ENCODE measurements around the gene AP1S1. TPM values are rescaled to one million over a fixed set of nuclear protein-coding genes. Genes with fewer than 3 reads are reported as not detected.
A peak's percentile ranks its signal among the peaks of the same experiment; 100 is the strongest.

The AP1S1 gene
- total RNA-seq, 2 experiments from 2014 or later, result 3.0 to 3.9 TPM

DNA sequence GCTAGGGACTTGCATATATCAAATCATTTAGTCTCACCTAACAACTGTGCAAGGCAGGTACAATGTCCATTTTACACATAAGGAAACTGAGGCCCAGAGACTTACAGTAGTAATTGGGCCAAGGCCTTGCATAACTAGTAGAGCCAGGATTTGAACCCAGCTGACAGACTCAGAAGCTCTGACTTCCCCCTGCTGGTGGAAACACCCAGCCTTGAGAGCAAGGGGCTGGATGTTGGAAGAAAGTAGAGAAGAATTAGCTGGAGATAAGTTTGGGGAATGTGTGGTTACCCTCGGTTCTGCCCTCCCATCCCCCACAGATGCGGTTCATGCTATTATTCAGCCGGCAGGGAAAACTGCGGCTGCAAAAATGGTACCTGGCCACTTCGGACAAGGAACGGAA lies 2.0 kb downstream of the AP1S1 start:
- Histone ChIP-seq H3K27ac (ENCODE audit: low read depth in 1 of 2, low read length in 2 of 2) (no peak overlapping the region), H3K27me3 (ENCODE audit: control insufficient read depth in 1 of 2, insufficient read depth in 2 of 2, low read length in 2 of 2) (peaks cover 0 to 2% of the 10 kb centered on the region in 2 experiments), H3K36me3 (ENCODE audit: insufficient read depth, low read length) (peaks cover 24% of the 10 kb centered on the region), H3K4me1 (ENCODE audit: insufficient read depth, low read length) (peaks cover 19% of the 10 kb centered on the region), H3K4me3 (ENCODE audit: low read length) (no peak overlapping the region), H3K9me3 (ENCODE audit: control insufficient read depth in 1 of 2, insufficient read depth in 1 of 2, low read length in 2 of 2) (no peaks in the 10 kb centered on the region)
- TF ChIP-seq, protein P1, sequence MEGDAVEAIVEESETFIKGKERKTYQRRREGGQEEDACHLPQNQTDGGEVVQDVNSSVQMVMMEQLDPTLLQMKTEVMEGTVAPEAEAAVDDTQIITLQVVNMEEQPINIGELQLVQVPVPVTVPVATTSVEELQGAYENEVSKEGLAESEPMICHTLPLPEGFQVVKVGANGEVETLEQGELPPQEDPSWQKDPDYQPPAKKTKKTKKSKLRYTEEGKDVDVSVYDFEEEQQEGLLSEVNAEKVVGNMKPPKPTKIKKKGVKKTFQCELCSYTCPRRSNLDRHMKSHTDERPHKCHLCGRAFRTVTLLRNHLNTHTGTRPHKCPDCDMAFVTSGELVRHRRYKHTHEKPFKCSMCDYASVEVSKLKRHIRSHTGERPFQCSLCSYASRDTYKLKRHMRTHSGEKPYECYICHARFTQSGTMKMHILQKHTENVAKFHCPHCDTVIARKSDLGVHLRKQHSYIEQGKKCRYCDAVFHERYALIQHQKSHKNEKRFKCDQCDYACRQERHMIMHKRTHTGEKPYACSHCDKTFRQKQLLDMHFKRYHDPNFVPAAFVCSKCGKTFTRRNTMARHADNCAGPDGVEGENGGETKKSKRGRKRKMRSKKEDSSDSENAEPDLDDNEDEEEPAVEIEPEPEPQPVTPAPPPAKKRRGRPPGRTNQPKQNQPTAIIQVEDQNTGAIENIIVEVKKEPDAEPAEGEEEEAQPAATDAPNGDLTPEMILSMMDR (IDR thresholded peaks at IDR 0.05), result no peak
- Mint-ChIP-seq H3K4me1 (ENCODE audit: low read depth) (peaks cover 15% of the 10 kb centered on the region), H3K9me3 (no peaks in the 10 kb centered on the region), H3K27me3 (peaks cover 12% of the 10 kb centered on the region), H3K4me3 (peak overlapping the region; percentile 68), H3K36me3 (ENCODE audit: low read depth) (peaks cover 45% of the 10 kb centered on the region), H3K27ac (no peak overlapping the region)
- ChIA-PET POLR2A (no interaction called here), CTCF (interaction anchor here (1.7 to 1.9 kb wide), 3 partner anchors 9 to 36 kb away, joined by 3 to 17 read pairs (median 6); no protein-coding TSS in a partner anchor)
- ATAC-seq (ENCODE audit: poor library complexity), result no peak
- no peak for DNase-seq
- intact Hi-C loops (cut with DNase I, micrococcal nuclease), result no loop called here

DNA sequence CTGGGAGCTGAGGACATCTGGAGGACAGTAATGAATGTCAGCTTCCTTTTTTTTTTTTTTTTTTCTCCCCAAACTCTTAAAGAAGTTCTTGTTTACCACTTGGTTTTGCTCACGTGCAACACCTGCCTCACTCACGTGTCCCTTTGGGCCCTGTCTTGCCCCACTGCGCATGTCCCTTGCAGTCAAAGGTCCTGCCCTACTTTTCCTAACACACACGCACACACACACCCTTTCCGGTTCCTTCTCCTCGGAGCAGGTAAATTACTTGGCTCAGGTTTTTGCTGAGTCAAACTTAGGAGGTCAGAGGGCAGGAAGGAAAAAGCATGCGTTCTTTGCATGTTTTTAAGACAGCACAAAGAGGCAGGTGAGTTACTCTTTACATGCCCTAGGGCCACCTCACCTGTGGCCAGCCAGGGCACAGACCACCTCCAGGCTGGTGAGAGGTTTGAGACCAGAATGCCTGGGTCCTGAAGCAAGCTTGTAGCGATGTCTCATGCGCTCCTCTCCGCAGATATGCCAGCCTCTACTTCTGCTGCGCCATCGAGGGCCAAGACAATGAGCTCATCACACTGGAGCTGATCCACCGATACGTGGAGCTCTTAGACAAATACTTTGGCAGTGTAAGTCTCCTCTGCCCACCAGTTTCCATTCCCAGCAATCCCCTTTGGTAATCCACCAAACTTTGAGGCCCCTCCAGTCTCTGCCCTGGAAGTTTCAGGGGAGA lies 2.8 kb downstream of the AP1S1 start:
- ChIA-PET CTCF (interaction anchor here (0.6 to 1.9 kb wide), 4 partner anchors 10 to 41 kb away, joined by 3 to 17 read pairs (median 6); no protein-coding TSS in a partner anchor), POLR2A (no interaction called here)
- TF ChIP-seq, protein P1 (IDR thresholded peaks at IDR 0.05), result no peak
- Histone ChIP-seq H3K27ac (ENCODE audit: low read depth in 1 of 2, low read length in 2 of 2) (no peak overlapping the region), H3K36me3 (ENCODE audit: insufficient read depth, low read length) (peaks cover 24% of the 10 kb centered on the region), H3K4me1 (ENCODE audit: insufficient read depth, low read length) (peaks cover 19% of the 10 kb centered on the region), H3K4me3 (ENCODE audit: low read length) (no peak overlapping the region), H3K27me3 (ENCODE audit: control insufficient read depth in 1 of 2, insufficient read depth in 2 of 2, low read length in 2 of 2) (peaks cover 6 to 10% of the 10 kb centered on the region in 2 experiments), H3K9me3 (ENCODE audit: control insufficient read depth in 1 of 2, insufficient read depth in 1 of 2, low read length in 2 of 2) (no peaks in the 10 kb centered on the region)
- Mint-ChIP-seq H3K4me1 (ENCODE audit: low read depth) (peaks cover 15% of the 10 kb centered on the region), H3K4me3 (peak overlapping the region; percentile 68), H3K27me3 (peaks cover 18% of the 10 kb centered on the region), H3K9me3 (no peaks in the 10 kb centered on the region), H3K27ac (no peak overlapping the region), H3K36me3 (ENCODE audit: low read depth) (peaks cover 45% of the 10 kb centered on the region)
- intact Hi-C loops (cut with DNase I, micrococcal nuclease), result no loop called here
- DNase-seq (no peak), ATAC-seq (ENCODE audit: poor library complexity) (no peak)

DNA sequence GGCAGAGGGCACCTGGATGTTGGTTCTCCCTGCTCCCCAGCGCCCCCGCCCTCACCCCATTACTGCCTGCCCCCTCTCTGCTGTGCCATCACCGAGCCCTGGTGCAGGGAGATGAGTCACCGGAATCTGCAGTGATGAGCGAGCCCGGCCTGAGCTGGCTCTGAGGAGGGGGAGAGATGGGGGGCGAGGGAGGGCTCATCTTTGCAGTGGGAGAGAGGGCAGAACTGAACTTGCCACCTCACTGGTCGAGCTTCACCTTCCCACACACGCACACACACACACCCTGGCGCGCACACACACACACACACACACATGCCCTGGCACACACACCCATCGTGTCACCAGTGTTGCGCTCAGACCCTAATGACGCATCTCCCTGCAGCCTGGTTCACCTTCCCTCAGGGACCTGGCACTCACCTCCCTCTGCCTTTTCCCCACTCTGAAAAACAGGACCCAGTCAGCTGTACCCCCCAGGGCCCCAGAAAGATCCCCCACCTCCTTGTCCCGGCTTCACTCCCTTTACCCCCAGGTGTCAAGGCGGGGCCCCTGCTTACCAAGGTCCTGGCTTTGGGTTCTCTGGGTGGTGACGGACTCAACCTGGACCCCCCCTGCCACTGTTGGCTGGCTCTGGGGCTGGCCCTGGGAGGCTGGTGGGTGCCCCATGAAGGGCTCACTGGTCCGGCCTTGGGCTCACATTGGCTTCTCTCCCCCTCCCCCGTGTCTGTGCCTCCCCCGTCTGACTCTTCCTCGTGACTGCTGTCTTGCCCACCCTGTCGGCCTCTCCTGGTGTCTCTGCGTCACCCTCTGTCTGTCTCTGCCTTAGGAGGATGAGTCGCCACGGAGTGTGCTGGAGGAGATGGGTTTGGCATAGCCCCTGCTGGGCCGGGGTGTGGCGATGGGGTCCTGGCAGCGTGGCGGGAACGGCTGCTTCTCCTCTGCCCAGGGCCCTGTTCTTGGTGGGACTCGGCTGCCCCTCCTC lies 5.7 kb downstream of the AP1S1 start:
- peaks cover 13% of the 10 kb centered on the region for H3K4me1 Mint-ChIP-seq (ENCODE audit: low read depth)
- peaks cover 24% of the 10 kb centered on the region for H3K36me3 ChIP-seq (ENCODE audit: insufficient read depth, low read length)
- ChIA-PET CTCF (no interaction called here), POLR2A (no interaction called here)
- H3K27me3 Mint-ChIP-seq, result peaks cover 33% of the 10 kb centered on the region
- peaks cover 0 to 16% of the 10 kb centered on the region in 2 experiments for H3K9me3 ChIP-seq (ENCODE audit: control insufficient read depth in 1 of 2, insufficient read depth in 1 of 2, low read length in 2 of 2)
- H3K36me3 Mint-ChIP-seq (ENCODE audit: low read depth), result peaks cover 45% of the 10 kb centered on the region
- TF ChIP-seq, protein P1 (IDR thresholded peaks at IDR 0.05), result no peak
- H3K27me3 ChIP-seq (ENCODE audit: control insufficient read depth in 1 of 2, insufficient read depth in 2 of 2, low read length in 2 of 2), result peaks cover 31 to 34% of the 10 kb centered on the region in 2 experiments
- DNase-seq, result no peak
- H3K27ac ChIP-seq (ENCODE audit: low read depth in 1 of 2, low read length in 2 of 2), result no peak overlapping the region
- H3K9me3 Mint-ChIP-seq, result no peaks in the 10 kb centered on the region
- H3K27ac Mint-ChIP-seq, result no peak overlapping the region
- intact Hi-C loops (cut with DNase I, micrococcal nuclease), result loop anchor here in 1 of 2 experiments (5.0 kb wide), 1 partner anchor 453 kb away; the partner anchor contains the start of gene POP7
- H3K4me3 Mint-ChIP-seq, result no peak overlapping the region
- no peak overlapping the region for H3K4me3 ChIP-seq (ENCODE audit: low read length)
- peaks cover 34% of the 10 kb centered on the region for H3K4me1 ChIP-seq (ENCODE audit: insufficient read depth, low read length)
- ATAC-seq (ENCODE audit: poor library complexity), result no peak

Data from CD4-positive, alpha-beta T cell (primary cell).